GM23338 (cell line): ENCODE data around the gene SERP2. TPM values are rescaled to one million over a fixed set of nuclear protein-coding genes. Genes with fewer than 3 reads are reported as not detected.

Source experiments
- ATAC-seq: fragments of 200-7000 bp; cut with Tn5 transposase; 3 replicates; pipeline ENCODE4 v1.9.1; 2020
- DNase-seq: peaks from one replicate; pipeline ENCODE4 v3.0.0-alpha.2; 2015; ENCODE audit warnings: low spot score
- H2AFZ ChIP-seq: fragments of 200-600 bp; sonication (generic); 2 replicates; pipeline ENCODE4 v1.8.0; 2016; ENCODE audit warnings: antibody characterized with exemption, mild to moderate bottlenecking, moderate library complexity
- H3F3A ChIP-seq: fragments of 200-600 bp; sonication (generic); replicated peaks from 2 replicates; pipeline ENCODE4 v1.8.0; 2017; ENCODE audit warnings: antibody characterized with exemption, mixed run types, low read depth
- H3K27ac ChIP-seq: fragments of 200-600 bp; sonication (generic); 2 replicates; pipeline ENCODE4 v1.6.1; 2016; ENCODE audit warnings: low read depth
- H3K27me3 ChIP-seq: fragments of 200-600 bp; sonication (generic); 2 replicates; pipeline ENCODE4 v1.8.0; 2016; ENCODE audit warnings: mild to moderate bottlenecking, mixed run types, moderate library complexity; ENCODE audit not compliant: insufficient read depth
- H3K36me3 ChIP-seq: fragments of 200-600 bp; sonication (generic); 2 replicates; pipeline ENCODE4 v1.8.0; 2016; ENCODE audit warnings: mild to moderate bottlenecking; ENCODE audit not compliant: insufficient read depth
- H3K4me1 ChIP-seq: fragments of 200-600 bp; sonication (generic); 2 replicates; pipeline ENCODE4 v1.8.0; 2016; ENCODE audit warnings: mild to moderate bottlenecking, moderate library complexity; ENCODE audit not compliant: insufficient read depth
- H3K4me2 ChIP-seq: fragments of 200-600 bp; sonication (generic); 2 replicates; pipeline ENCODE4 v1.7.1; 2017; ENCODE audit warnings: mixed run types
- H3K4me3 ChIP-seq: fragments of 200-600 bp; sonication (generic); 2 replicates; pipeline ENCODE4 v1.6.1; 2016; ENCODE audit warnings: mixed run types
- H3K79me2 ChIP-seq: fragments of 200-600 bp; sonication (generic); replicated peaks from 2 replicates; pipeline ENCODE4 v1.8.0; 2017; ENCODE audit warnings: mild to moderate bottlenecking; ENCODE audit not compliant: insufficient read depth
- H3K9me2 ChIP-seq: fragments of 200-600 bp; sonication (generic); 2 replicates; pipeline ENCODE4 v1.8.0; 2017; ENCODE audit not compliant: insufficient read depth
- H4K20me1 ChIP-seq: fragments of 200-600 bp; sonication (generic); replicated peaks from 2 replicates; pipeline ENCODE4 v1.8.0; 2017; ENCODE audit warnings: mild to moderate bottlenecking; ENCODE audit not compliant: insufficient read depth
- H3K27ac Mint-ChIP-seq: 2 replicates; pipeline ENCODE4 v1.8.0; 2020; ENCODE audit warnings: inconsistent platforms, mild to moderate bottlenecking, moderate library complexity, mixed read lengths
- H3K27me3 Mint-ChIP-seq: 3 replicates; pipeline ENCODE4 v1.8.0; 2022; ENCODE audit warnings: low read depth, mild to moderate bottlenecking, moderate library complexity, mixed read lengths, inconsistent platforms; ENCODE audit not compliant: insufficient read depth, poor library complexity
- H3K36me3 Mint-ChIP-seq: 3 replicates; pipeline ENCODE4 v1.8.0; 2021; ENCODE audit warnings: low read depth, mild to moderate bottlenecking, inconsistent platforms, moderate library complexity, mixed read lengths
- H3K4me1 Mint-ChIP-seq: 3 replicates; pipeline ENCODE4 v1.8.0; 2020; ENCODE audit warnings: mild to moderate bottlenecking, inconsistent platforms, mixed read lengths
- H3K4me3 Mint-ChIP-seq: 3 replicates; pipeline ENCODE4 v1.8.0; 2021; ENCODE audit warnings: moderate library complexity, mild to moderate bottlenecking, inconsistent platforms, mixed read lengths
- H3K9me3 Mint-ChIP-seq: 3 replicates; pipeline ENCODE4 v1.8.0; 2020; ENCODE audit warnings: moderate library complexity, mild to moderate bottlenecking, inconsistent platforms, mixed read lengths
- CREB1 ChIP-seq: fragments of 250-450 bp; sonication (Bioruptor Pico); IDR thresholded peaks from 2 replicates; pipeline ENCODE4 v1.5.0; 2020; ENCODE audit warnings: low read depth, mild to moderate bottlenecking, moderate library complexity
- CTCF ChIP-seq, 2 experiments: fragments of 200-600 bp in 1 of 2; sonication (generic) in 1 of 2; conservative IDR thresholded peaks; 2 replicates each; pipeline versions ENCODE4 v1.5.1 to v1.6.1; 2016 to 2017; ENCODE audit warnings: antibody characterized with exemption in 2 of 2, low read depth in 2 of 2, mild to moderate bottlenecking in 2 of 2, moderate library complexity in 1 of 2
- EZH2 ChIP-seq: fragments of 200-600 bp; sonication (generic); IDR thresholded peaks from one replicate; pipeline ENCODE4 v1.8.0; 2017; ENCODE audit warnings: antibody characterized with exemption, mild to moderate bottlenecking, low read depth; ENCODE audit not compliant: unreplicated experiment
- EZH2phosphoT487 ChIP-seq: fragments of 200-600 bp; sonication (generic); IDR thresholded peaks from one replicate; pipeline ENCODE4 v1.8.1; 2018; ENCODE audit warnings: antibody characterized with exemption; ENCODE audit not compliant: unreplicated experiment
- REST ChIP-seq: IDR thresholded peaks from one replicate; pipeline ENCODE4 v1.6.1; 2018; ENCODE audit warnings: antibody characterized with exemption; ENCODE audit not compliant: unreplicated experiment
- ZNF114 ChIP-seq: fragments of 250-450 bp; sonication (Bioruptor Pico); IDR thresholded peaks from 2 replicates; pipeline ENCODE4 v1.5.0; 2020; ENCODE audit warnings: mild to moderate bottlenecking, moderate library complexity
- ZNF331 ChIP-seq: fragments of 250-450 bp; sonication (Bioruptor Pico); IDR thresholded peaks from 2 replicates; pipeline ENCODE4 v1.5.0; 2020; ENCODE audit warnings: low read depth, mild to moderate bottlenecking, moderate library complexity
- polyA plus RNA-seq: library from polyadenylated mRNA; unstranded; fragments of >200 nt; fragmentation: Nextera tagmentation; extraction: Ambion mirVana; gene quantifications from 2 replicates; pipeline ENCODE4 v1.2.1, GENCODE V29; 2016
- total RNA-seq: library from RNA; depleted of rRNA; stranded (reverse); fragments of >200 nt; shearing (Covaris generic); gene quantifications from 2 replicates; pipeline ENCODE4 v1.2.3, GENCODE V29; 2014
- TF ChIP-seq, protein P1 (sequence below): fragments of 250-450 bp; sonication (Bioruptor Pico); IDR thresholded peaks from 2 replicates; pipeline ENCODE4 v1.5.0; 2020; ENCODE audit warnings: mild to moderate bottlenecking, moderate library complexity
- TF ChIP-seq, protein P2 (sequence below): IDR thresholded peaks from 2 replicates; pipeline ENCODE4 v1.6.1; 2016; ENCODE audit warnings: antibody characterized with exemption

Gene SERP2
- total and polyA plus RNA-seq, 2 experiments from 2014 or later = 0.59 to 3.4 TPM

GRCh38 chr13:44422755-44423643 lies 49.4 kb downstream of the SERP2 start (continued):
- TF ChIP-seq, protein P1, sequence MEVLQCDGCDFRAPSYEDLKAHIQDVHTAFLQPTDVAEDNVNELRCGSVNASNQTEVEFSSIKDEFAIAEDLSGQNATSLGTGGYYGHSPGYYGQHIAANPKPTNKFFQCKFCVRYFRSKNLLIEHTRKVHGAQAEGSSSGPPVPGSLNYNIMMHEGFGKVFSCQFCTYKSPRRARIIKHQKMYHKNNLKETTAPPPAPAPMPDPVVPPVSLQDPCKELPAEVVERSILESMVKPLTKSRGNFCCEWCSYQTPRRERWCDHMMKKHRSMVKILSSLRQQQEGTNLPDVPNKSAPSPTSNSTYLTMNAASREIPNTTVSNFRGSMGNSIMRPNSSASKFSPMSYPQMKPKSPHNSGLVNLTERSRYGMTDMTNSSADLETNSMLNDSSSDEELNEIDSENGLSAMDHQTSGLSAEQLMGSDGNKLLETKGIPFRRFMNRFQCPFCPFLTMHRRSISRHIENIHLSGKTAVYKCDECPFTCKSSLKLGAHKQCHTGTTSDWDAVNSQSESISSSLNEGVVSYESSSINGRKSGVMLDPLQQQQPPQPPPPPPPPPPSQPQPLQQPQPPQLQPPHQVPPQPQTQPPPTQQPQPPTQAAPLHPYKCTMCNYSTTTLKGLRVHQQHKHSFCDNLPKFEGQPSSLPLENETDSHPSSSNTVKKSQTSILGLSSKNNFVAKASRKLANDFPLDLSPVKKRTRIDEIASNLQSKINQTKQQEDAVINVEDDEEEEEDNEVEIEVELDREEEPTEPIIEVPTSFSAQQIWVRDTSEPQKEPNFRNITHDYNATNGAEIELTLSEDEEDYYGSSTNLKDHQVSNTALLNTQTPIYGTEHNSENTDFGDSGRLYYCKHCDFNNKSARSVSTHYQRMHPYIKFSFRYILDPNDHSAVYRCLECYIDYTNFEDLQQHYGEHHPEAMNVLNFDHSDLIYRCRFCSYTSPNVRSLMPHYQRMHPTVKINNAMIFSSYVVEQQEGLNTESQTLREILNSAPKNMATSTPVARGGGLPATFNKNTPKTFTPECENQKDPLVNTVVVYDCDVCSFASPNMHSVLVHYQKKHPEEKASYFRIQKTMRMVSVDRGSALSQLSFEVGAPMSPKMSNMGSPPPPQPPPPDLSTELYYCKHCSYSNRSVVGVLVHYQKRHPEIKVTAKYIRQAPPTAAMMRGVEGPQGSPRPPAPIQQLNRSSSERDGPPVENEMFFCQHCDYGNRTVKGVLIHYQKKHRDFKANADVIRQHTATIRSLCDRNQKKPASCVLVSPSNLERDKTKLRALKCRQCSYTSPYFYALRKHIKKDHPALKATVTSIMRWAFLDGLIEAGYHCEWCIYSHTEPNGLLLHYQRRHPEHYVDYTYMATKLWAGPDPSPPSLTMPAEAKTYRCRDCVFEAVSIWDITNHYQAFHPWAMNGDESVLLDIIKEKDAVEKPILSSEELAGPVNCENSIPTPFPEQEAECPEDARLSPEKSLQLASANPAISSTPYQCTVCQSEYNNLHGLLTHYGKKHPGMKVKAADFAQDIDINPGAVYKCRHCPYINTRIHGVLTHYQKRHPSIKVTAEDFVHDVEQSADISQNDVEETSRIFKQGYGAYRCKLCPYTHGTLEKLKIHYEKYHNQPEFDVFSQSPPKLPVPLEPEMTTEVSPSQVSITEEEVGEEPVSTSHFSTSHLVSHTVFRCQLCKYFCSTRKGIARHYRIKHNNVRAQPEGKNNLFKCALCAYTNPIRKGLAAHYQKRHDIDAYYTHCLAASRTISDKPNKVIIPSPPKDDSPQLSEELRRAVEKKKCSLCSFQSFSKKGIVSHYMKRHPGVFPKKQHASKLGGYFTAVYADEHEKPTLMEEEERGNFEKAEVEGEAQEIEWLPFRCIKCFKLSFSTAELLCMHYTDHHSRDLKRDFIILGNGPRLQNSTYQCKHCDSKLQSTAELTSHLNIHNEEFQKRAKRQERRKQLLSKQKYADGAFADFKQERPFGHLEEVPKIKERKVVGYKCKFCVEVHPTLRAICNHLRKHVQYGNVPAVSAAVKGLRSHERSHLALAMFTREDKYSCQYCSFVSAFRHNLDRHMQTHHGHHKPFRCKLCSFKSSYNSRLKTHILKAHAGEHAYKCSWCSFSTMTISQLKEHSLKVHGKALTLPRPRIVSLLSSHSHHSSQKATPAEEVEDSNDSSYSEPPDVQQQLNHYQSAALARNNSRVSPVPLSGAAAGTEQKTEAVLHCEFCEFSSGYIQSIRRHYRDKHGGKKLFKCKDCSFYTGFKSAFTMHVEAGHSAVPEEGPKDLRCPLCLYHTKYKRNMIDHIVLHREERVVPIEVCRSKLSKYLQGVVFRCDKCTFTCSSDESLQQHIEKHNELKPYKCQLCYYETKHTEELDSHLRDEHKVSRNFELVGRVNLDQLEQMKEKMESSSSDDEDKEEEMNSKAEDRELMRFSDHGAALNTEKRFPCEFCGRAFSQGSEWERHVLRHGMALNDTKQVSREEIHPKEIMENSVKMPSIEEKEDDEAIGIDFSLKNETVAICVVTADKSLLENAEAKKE (CRISPR knock-in tag) = no peak
- TF ChIP-seq EZH2 (no peak), EZH2phosphoT487 (no peak), ZNF331 (CRISPR knock-in tag) (no peak), CREB1 (CRISPR knock-in tag) (no peak)

DNA sequence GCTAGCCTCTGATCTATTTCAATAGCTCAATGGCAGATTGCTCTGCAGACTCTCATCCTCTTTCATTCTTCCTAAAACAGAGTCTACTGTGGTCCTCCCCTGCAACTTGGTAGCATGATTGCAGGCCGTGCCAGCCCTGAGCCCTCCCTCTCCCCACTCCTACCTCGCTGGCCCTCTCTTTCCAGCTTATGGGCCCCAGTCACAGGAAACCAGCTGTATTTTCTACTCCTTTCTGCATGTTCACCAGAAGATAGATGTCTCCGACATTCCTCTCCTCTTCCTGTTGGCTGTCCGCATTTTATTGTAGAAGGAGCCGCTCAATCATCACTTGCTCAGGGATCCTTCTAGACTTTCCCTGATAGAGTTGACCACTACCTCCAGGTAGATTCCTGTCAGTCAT lies 50.2 kb downstream of the SERP2 start:
- H3K27ac Mint-ChIP-seq = no peak overlapping the region
- TF ChIP-seq, protein P2, sequence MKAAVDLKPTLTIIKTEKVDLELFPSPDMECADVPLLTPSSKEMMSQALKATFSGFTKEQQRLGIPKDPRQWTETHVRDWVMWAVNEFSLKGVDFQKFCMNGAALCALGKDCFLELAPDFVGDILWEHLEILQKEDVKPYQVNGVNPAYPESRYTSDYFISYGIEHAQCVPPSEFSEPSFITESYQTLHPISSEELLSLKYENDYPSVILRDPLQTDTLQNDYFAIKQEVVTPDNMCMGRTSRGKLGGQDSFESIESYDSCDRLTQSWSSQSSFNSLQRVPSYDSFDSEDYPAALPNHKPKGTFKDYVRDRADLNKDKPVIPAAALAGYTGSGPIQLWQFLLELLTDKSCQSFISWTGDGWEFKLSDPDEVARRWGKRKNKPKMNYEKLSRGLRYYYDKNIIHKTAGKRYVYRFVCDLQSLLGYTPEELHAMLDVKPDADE = no peak
- TF ChIP-seq CTCF (conservative IDR thresholded peaks at IDR 0.05; ENCODE audit: low read depth in 2 of 2) (no peak), REST (no peak), EZH2 (no peak), EZH2phosphoT487 (no peak), CREB1 (CRISPR knock-in tag) (no peak), ZNF114 (CRISPR knock-in tag) (no peak), ZNF331 (CRISPR knock-in tag) (no peak)
- ATAC-seq = no peak

More for the DNA sequence above, 50.2 kb downstream of the SERP2 start:
- Histone ChIP-seq H3F3A (no peaks in the 10 kb centered on the region), H4K20me1 (no peaks in the 10 kb centered on the region), H3K9me2 (no peaks in the 10 kb centered on the region; the same call in 1 of the 2 replicates), H3K4me2 (no peak overlapping the region), H3K36me3 (no peaks in the 10 kb centered on the region), H3K79me2 (no peaks in the 10 kb centered on the region), H2AFZ (no peak overlapping the region), H3K27ac (no peak overlapping the region), H3K27me3 (no peaks in the 10 kb centered on the region), H3K4me1 (no peaks in the 10 kb centered on the region; the same call in 1 of the 2 replicates), H3K4me3 (no peak overlapping the region)
- Mint-ChIP-seq H3K9me3 (peaks cover 6% of the 10 kb centered on the region; the same call in 1 of the 3 replicates), H3K4me1 (peaks cover 9% of the 10 kb centered on the region), H3K27me3 (peaks cover 3% of the 10 kb centered on the region), H3K36me3 (peaks cover 7% of the 10 kb centered on the region), H3K4me3 (no peak overlapping the region)
- DNase-seq = no peak
